HUES64 (cell line): ENCODE measurements around the gene SLC35G2. TPM values are rescaled to one million over a fixed set of nuclear protein-coding genes. Genes with fewer than 3 reads are reported as not detected.
"Not testable (repeated sequence)": the region's sequence is repeated elsewhere in the genome, so short reads cannot be mapped to it uniquely, and the experiment has no call there.

Experiments
- H3K27ac ChIP-seq: 2 replicates; pipeline ENCODE4 v1.7.0; 2013; ENCODE audit warnings: low read depth, low read length, inconsistent platforms
- H3K27me3 ChIP-seq: 2 replicates; pipeline ENCODE4 v1.6.1; 2013; ENCODE audit warnings: mild to moderate bottlenecking, low read length; ENCODE audit not compliant: insufficient read depth
- H3K36me3 ChIP-seq: 2 replicates; pipeline ENCODE4 v1.6.1; 2013; ENCODE audit warnings: mild to moderate bottlenecking, low read length; ENCODE audit not compliant: insufficient read depth
- H3K4me1 ChIP-seq: 2 replicates; pipeline ENCODE4 v1.6.1; 2013; ENCODE audit warnings: mild to moderate bottlenecking, low read length, moderate library complexity; ENCODE audit not compliant: insufficient read depth
- H3K4me3 ChIP-seq: 2 replicates; pipeline ENCODE4 v1.5.1; 2013; ENCODE audit warnings: mild to moderate bottlenecking, low read length, moderate library complexity
- H3K9ac ChIP-seq: 2 replicates; pipeline ENCODE4 v1.6.1; 2013; ENCODE audit warnings: mild to moderate bottlenecking, low read depth, low read length
- H3K9me3 ChIP-seq: 2 replicates; pipeline ENCODE4 v1.6.1; 2013; ENCODE audit warnings: low read depth, low read length; ENCODE audit not compliant: insufficient read depth
- WGBS: fragments of 150-250, 120-280 bp; methylation state at CpG from one replicate; pipeline ENCODE4 v1.1.7; 2013; ENCODE audit warnings: missing lambda C conversion rate; 5-methylcytosine and 5-hydroxymethylcytosine counted together
- polyA plus RNA-seq, 2 experiments: library from polyadenylated mRNA; stranded (reverse); fragments of 50-300 nt; gene quantifications; one replicate each; pipeline ENCODE4 v1.2.3, GENCODE V29; 2013

The SLC35G2 gene
- polyA plus RNA-seq (2013, experiment 1 of 2): 2.4 TPM
- 2.6 TPM for polyA plus RNA-seq (2013, experiment 2 of 2)

DNA sequence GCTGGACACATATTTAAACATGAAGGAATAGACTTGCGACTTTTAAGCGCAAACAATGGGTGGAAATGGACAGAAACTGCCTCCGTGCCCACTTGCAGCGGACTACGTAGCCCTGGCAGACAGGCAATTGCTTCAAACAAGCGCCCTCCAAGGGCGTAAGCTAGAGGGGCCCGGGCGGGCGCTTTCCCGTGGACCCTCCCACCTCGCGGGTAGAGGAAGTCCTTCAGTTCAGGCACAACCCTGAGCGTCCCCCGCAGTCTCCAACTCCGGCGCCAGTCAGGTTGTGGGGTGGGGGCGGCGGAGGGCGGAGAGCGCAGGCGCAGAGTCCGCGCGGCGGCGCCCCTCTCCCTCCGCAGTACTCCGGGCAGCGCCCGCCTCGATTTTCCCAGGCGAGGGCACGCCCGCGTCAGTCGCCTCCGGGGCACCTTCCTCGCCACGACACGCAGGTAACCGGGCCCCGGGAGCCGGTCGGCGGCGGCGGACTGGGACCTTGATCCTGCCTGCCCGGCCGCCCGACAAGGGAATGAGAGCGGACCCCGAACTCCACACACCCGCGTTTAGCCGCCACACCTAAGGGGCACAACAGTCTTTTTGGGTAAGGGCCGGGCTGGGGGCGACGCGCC lies at the start of gene SLC35G2:
SLC35G2 (plus strand) TSS at position 358 of the 623 bp plus-strand sequence. CDS start 35,335 bp downstream, outside the sequence.
- H3K9ac ChIP-seq: peak within 1 kb of the TSS; percentile 73
- H3K4me3 ChIP-seq: peak within 1 kb of the TSS; percentile 69
- under 1% methylated on average over 60 of the region's 60 CpGs for WGBS
- peak within 1 kb of the TSS; percentile 39; the same call in 1 of the 2 replicates for H3K27ac ChIP-seq
- H3K27me3 ChIP-seq: peaks cover 18% of the 10 kb centered on the region
- no peaks in the 10 kb centered on the region for H3K36me3 ChIP-seq
- H3K4me1 ChIP-seq: peaks cover 9% of the 10 kb centered on the region; the same call in 1 of the 2 replicates
- no peaks in the 10 kb centered on the region for H3K9me3 ChIP-seq

DNA sequence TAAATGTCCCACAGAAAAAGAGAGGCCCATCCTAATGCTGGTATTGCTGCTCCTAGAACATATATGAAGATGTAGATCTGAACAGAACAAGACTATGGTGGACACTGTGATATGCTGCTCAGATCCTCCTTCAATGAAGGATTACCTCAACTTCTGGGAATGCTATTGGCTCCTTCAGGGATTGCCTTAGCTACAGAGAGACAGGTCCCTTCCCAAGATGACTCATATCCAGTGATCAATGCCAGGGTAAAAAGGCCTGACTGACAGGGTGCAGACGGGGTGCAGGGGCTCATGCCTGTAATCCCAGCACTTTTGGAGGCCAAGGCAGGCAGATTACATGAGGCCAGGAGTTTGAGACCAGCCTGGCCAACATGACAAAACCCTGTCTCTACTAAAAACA lies 46.2 kb upstream of the SLC35G2 start:
- H3K36me3 ChIP-seq: no peaks in the 10 kb centered on the region
- no peak overlapping the region for H3K4me3 ChIP-seq
- WGBS: 61% methylated on average over 1 of the region's 1 CpG
- H3K4me1 ChIP-seq: no peaks in the 10 kb centered on the region
- H3K27me3 ChIP-seq: no peaks in the 10 kb centered on the region
- no peak overlapping the region for H3K27ac ChIP-seq
- H3K9me3 ChIP-seq: no peaks in the 10 kb centered on the region
- no peak overlapping the region for H3K9ac ChIP-seq

DNA sequence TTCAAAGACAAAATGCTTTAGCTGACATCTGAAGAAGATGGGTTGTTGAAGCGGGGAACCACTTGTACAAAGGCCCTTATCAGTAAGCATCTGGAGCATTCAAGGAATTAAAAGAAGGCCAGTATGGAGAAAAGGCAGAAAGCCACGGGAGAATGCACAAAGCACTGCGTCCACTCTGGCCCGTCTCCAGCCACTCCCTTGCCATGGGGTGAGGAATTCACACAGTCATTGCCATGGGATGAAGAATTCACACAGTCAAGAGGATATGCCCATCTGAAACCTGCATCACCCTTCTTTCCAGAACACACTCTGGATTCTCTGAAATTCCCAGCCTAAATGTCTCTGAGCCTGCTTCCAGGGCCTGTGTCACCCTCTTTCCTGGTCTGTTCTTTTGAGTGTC lies 40.1 kb upstream of the SLC35G2 start:
- Histone ChIP-seq H3K27ac (no peak overlapping the region), H3K27me3 (no peaks in the 10 kb centered on the region), H3K9ac (no peak overlapping the region), H3K4me1 (no peaks in the 10 kb centered on the region), H3K36me3 (no peaks in the 10 kb centered on the region), H3K9me3 (no peaks in the 10 kb centered on the region), H3K4me3 (no peak overlapping the region)
- 84% methylated on average over 4 of the region's 4 CpGs for WGBS

GRCh38 chr3:136780741-136781140 lies 38.2 kb upstream of the SLC35G2 start:
- WGBS: 96% methylated on average over 4 of the region's 4 CpGs
- no peaks in the 10 kb centered on the region for H3K9me3 ChIP-seq
- no peak overlapping the region for H3K4me3 ChIP-seq
- no peaks in the 10 kb centered on the region for H3K4me1 ChIP-seq
- H3K9ac ChIP-seq: no peak overlapping the region
- H3K27ac ChIP-seq: no peak overlapping the region
- no peaks in the 10 kb centered on the region for H3K36me3 ChIP-seq
- H3K27me3 ChIP-seq: no peaks in the 10 kb centered on the region

DNA sequence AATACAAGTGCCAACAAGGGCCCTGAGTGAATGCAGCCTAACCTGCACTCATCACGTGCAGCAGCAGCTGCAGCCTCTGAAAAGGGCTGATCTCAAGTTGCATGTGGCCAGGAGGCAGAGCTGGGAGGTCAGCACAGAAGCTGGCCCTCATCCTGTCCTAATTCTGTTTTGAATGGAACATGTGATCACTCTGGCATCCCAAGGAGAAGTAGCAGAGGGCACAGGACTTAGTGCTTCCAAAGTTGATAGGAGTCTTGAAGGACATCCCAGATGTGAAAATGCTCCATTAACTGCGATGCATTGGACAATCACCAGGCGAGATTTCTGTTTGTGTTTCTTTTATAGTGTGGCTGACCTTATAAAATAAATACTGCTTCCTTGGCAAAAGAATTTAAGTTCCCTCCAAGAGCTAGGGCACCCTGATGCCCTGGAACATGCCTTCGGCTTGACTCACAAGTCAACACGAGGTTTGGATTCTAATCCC lies 35.2 kb upstream of the SLC35G2 start:
- Histone ChIP-seq H3K27me3 (no peaks in the 10 kb centered on the region), H3K9me3 (no peaks in the 10 kb centered on the region), H3K27ac (no peak overlapping the region), H3K9ac (no peak overlapping the region), H3K4me1 (peaks cover 15% of the 10 kb centered on the region), H3K36me3 (no peaks in the 10 kb centered on the region), H3K4me3 (no peak overlapping the region)
- whole genome bisulfite sequencing: 90% methylated on average over 5 of the region's 5 CpGs

DNA sequence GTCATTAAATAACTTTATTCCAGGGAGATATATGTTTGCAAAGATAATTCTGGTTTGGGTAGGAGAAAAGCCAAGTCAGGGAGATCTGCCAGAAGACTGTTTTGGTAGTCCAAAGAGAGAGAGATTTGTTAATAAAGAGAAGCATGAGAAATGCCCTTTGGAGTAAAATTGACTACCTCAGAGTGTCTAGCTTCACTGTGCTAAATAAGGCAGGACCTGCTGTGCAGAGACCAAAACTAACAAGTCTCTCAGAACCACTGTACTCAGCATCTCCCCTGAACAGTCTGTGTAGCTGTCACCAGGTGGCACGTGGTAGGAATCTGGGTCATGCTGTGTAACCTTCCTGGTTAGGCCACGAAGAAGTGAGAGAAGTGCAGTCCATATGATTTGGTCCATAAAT lies 31.6 kb upstream of the SLC35G2 start:
- no peak overlapping the region for H3K27ac ChIP-seq
- H3K36me3 ChIP-seq: no peaks in the 10 kb centered on the region
- no peaks in the 10 kb centered on the region for H3K27me3 ChIP-seq
- peaks cover 15% of the 10 kb centered on the region for H3K4me1 ChIP-seq
- H3K4me3 ChIP-seq: no peak overlapping the region
- no peaks in the 10 kb centered on the region for H3K9me3 ChIP-seq
- 76% methylated on average over 2 of the region's 2 CpGs for WGBS
- H3K9ac ChIP-seq: no peak overlapping the region

DNA sequence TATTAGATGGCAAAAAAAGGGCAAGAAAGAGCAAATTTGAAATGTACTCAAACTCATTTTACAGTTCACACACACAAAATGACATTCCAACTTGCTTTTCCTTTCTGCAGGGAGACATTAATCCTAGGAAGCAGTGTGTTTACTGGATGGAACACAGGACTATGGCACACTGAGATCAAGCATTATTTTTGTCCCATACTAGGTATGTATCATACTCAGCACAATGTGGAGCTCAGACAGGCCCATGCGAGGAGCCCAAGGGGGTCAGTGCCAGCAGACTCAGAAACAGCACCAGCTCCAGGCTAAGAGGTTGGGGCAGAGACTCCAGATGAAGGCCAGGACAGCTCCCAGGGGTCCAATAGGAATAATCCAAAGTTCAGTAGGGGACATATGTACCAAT lies 30.8 kb upstream of the SLC35G2 start:
- peaks cover 15% of the 10 kb centered on the region for H3K4me1 ChIP-seq
- no peaks in the 10 kb centered on the region for H3K9me3 ChIP-seq
- no peaks in the 10 kb centered on the region for H3K36me3 ChIP-seq
- no peak overlapping the region for H3K9ac ChIP-seq
- no peak overlapping the region for H3K4me3 ChIP-seq
- 97% methylated on average over 1 of the region's 1 CpG for WGBS
- no peaks in the 10 kb centered on the region for H3K27me3 ChIP-seq
- H3K27ac ChIP-seq: no peak overlapping the region

- Histone ChIP-seq H3K27ac (no peak overlapping the region), H3K9me3 (no peaks in the 10 kb centered on the region), H3K27me3 (no peaks in the 10 kb centered on the region), H3K4me3 (no peak overlapping the region), H3K9ac (no peak overlapping the region), H3K4me1 (peaks cover 15% of the 10 kb centered on the region), H3K36me3 (no peaks in the 10 kb centered on the region)
- WGBS: 92% methylated on average over 1 of the region's 1 CpG
Observed at GRCh38 chr3:136789976-136790375, 28.9 kb upstream of the SLC35G2 start.

DNA sequence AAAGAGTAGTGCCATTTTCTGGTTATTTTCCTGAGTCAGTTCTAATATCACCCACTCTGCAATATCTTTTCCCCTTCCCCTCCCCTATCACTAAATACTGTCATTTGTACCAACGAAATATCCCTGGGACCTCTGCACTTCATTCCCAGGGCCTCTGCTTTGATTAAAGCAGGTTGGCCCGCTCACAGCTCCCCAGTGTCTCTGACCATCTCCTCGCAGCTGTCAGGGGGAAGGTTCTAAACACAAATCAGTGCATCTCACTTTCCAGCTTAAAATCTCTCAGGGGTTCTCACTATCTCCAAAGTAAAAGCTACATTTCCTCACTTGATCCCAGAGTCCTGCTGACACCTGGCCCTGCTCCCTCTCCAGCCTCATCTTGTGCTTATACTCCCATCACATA lies 28.1 kb upstream of the SLC35G2 start:
- Histone ChIP-seq H3K27me3 (no peaks in the 10 kb centered on the region), H3K4me1 (peaks cover 15% of the 10 kb centered on the region), H3K36me3 (no peaks in the 10 kb centered on the region), H3K9me3 (no peaks in the 10 kb centered on the region), H3K9ac (no peak overlapping the region), H3K27ac (no peak overlapping the region), H3K4me3 (no peak overlapping the region)
- WGBS: 84% methylated on average over 3 of the region's 3 CpGs

GRCh38 chr3:136792556-136793330 lies 26.2 kb upstream of the SLC35G2 start:
- no peaks in the 10 kb centered on the region for H3K36me3 ChIP-seq
- H3K27me3 ChIP-seq: no peaks in the 10 kb centered on the region
- no peaks in the 10 kb centered on the region for H3K4me1 ChIP-seq
- WGBS: 90% methylated on average over 2 of the region's 4 CpGs
- no peak overlapping the region for H3K9ac ChIP-seq
- no peaks in the 10 kb centered on the region for H3K9me3 ChIP-seq
- H3K27ac ChIP-seq: no peak overlapping the region
- no peak overlapping the region for H3K4me3 ChIP-seq

- not testable (repeated sequence) for H3K4me1 ChIP-seq, H3K36me3 ChIP-seq, H3K4me3 ChIP-seq, H3K27me3 ChIP-seq, H3K9me3 ChIP-seq, H3K9ac ChIP-seq, H3K27ac ChIP-seq
- 93% methylated on average over 10 of the region's 10 CpGs for WGBS
Observed at GRCh38 chr3:136801146-136801545, 17.8 kb upstream of the SLC35G2 start.
